GM12892 (cell line): ENCODE measurements around the gene LBHD2.

Experiments used
- DNase-seq: peaks from one replicate; pipeline ENCODE4 v3.0.0; 2011; ENCODE audit not compliant: insufficient read length
- FAIRE-seq: peaks from 2 replicates; lab custom pipeline; 2011; peaks lifted over from hg19 to GRCh38; lab: Jason Lieb, UNC
- POLR2A ChIP-seq: IDR thresholded peaks from 2 replicates; pipeline ENCODE4 v1.6.1; 2011; ENCODE audit warnings: low read depth, low read length, control low read depth
- POLR2AphosphoS5 ChIP-seq: IDR thresholded peaks from 2 replicates; pipeline ENCODE4 v1.6.1; 2011; ENCODE audit warnings: low read depth, low read length, control low read depth
- TAF1 ChIP-seq: IDR thresholded peaks from 2 replicates; pipeline ENCODE4 v1.6.1; 2011; ENCODE audit warnings: low read depth, mild to moderate bottlenecking, control low read depth, low read length, borderline replicate concordance

The LBHD2 gene

GRCh38 chr14:103121121-103121845 lies 37.3 kb downstream of the LBHD2 start:
- TF ChIP-seq POLR2AphosphoS5 (no peak), POLR2A (no peak), TAF1 (no peak)
- no peak for FAIRE-seq
- DNase-seq: no peak

- DNase-seq (no peak), FAIRE-seq (peak; percentile 66)
- TF ChIP-seq POLR2AphosphoS5: no peak
- TF ChIP-seq TAF1: no peak
- TF ChIP-seq POLR2A: no peak
Measured at GRCh38 chr14:103121846-103122584, 38.0 kb downstream of the LBHD2 start.

GRCh38 chr14:103122585-103122946 lies 38.6 kb downstream of the LBHD2 start:
- no peak for FAIRE-seq
- no peak for DNase-seq
- TF ChIP-seq TAF1: no peak

GRCh38 chr14:103122947-103123633 lies 39.1 kb downstream of the LBHD2 start, which contains the start of gene TNFAIP2:
Gene TNFAIP2 (plus strand): TSS chr14:103123461. CDS start chr14:103126458, 2,997 bp downstream.
- peak; percentile 42; the same call in 1 of the 2 replicates for TF ChIP-seq POLR2A
- TF ChIP-seq POLR2AphosphoS5: no peak
- FAIRE-seq: peak; percentile 84
- DNase-seq: no peak

GRCh38 chr14:103123634-103124500 lies 39.9 kb downstream of the LBHD2 start:
- DNase-seq (no peak), FAIRE-seq (peak; percentile 78)
- TF ChIP-seq POLR2AphosphoS5 (no peak), POLR2A (no peak), TAF1 (no peak)

GRCh38 chr14:103124501-103125001 lies 40.5 kb downstream of the LBHD2 start:
- TF ChIP-seq POLR2AphosphoS5 (no peak), TAF1 (no peak), POLR2A (no peak)
- no peak for FAIRE-seq

GRCh38 chr14:103125098-103126070 lies 41.4 kb downstream of the LBHD2 start:
- DNase-seq (peak; percentile 20), FAIRE-seq (no peak)
- TF ChIP-seq POLR2A: no peak
- TF ChIP-seq TAF1: no peak
- TF ChIP-seq POLR2AphosphoS5: no peak

More at GRCh38 chr14:103124501-103125001, 40.5 kb downstream of the LBHD2 start:
- peak; percentile 22 for DNase-seq

- DNase-seq (peak; percentile 25), FAIRE-seq (no peak)
- TF ChIP-seq POLR2AphosphoS5 (no peak), POLR2A (no peak), TAF1 (no peak)
Measured at GRCh38 chr14:103126088-103126872, 42.3 kb downstream of the LBHD2 start.

GRCh38 chr14:103126873-103127304 lies 42.9 kb downstream of the LBHD2 start:
- no peak for TF ChIP-seq POLR2A
- no peak for TF ChIP-seq POLR2AphosphoS5
- no peak for TF ChIP-seq TAF1
- DNase-seq (peak; percentile 34), FAIRE-seq (no peak)
